Smooth muscle cell (in vitro differentiated cells): ENCODE results near the gene MTCL1. TPM values are rescaled to one million over a fixed set of nuclear protein-coding genes. Genes with fewer than 3 reads are reported as not detected.

Experiments used
- DNase-seq: peaks from one replicate; lab custom pipeline; 2025; ENCODE audit not compliant: unreplicated experiment; lab: John Stamatoyannopoulos, UW
- H2AFZ ChIP-seq: fragments of 200-600 bp; sonication (generic); 2 replicates; pipeline ENCODE4 v1.6.0; 2016; ENCODE audit warnings: antibody characterized with exemption, low read depth, mild to moderate bottlenecking
- H3F3A ChIP-seq: fragments of 200-600 bp; sonication (generic); 2 replicates; pipeline ENCODE4 v1.6.0; 2017; ENCODE audit warnings: antibody characterized with exemption, low read depth
- H3K27ac ChIP-seq: fragments of 200-600 bp; sonication (generic); 2 replicates; pipeline ENCODE4 v1.5.1; 2016; ENCODE audit warnings: low read depth, mild to moderate bottlenecking
- H3K27me3 ChIP-seq: fragments of 200-600 bp; sonication (generic); 2 replicates; pipeline ENCODE4 v1.6.1; 2016; ENCODE audit warnings: low read depth, mild to moderate bottlenecking
- H3K36me3 ChIP-seq: fragments of 200-600 bp; sonication (generic); 2 replicates; pipeline ENCODE4 v1.5.1; 2016; ENCODE audit warnings: low read depth
- H3K4me1 ChIP-seq: fragments of 200-600 bp; sonication (generic); 2 replicates; pipeline ENCODE4 v1.5.1; 2016; ENCODE audit warnings: low read depth
- H3K4me2 ChIP-seq: fragments of 200-600 bp; sonication (generic); 2 replicates; pipeline ENCODE4 v1.6.0; 2016; ENCODE audit warnings: mild to moderate bottlenecking
- H3K4me3 ChIP-seq: fragments of 200-600 bp; sonication (generic); 2 replicates; pipeline ENCODE4 v1.5.1; 2016; ENCODE audit warnings: mild to moderate bottlenecking
- H3K79me2 ChIP-seq: fragments of 200-600 bp; sonication (generic); 2 replicates; pipeline ENCODE4 v1.6.0; 2016; ENCODE audit warnings: low read depth, mild to moderate bottlenecking
- H3K9ac ChIP-seq: fragments of 200-600 bp; sonication (generic); 2 replicates; pipeline ENCODE4 v1.6.0; 2016; ENCODE audit warnings: low read depth
- H3K9me3 ChIP-seq: fragments of 200-600 bp; sonication (generic); replicated peaks from 2 replicates; pipeline ENCODE4 v1.5.1; 2016; ENCODE audit warnings: low read depth
- H4K20me1 ChIP-seq: fragments of 200-600 bp; sonication (generic); 2 replicates; pipeline ENCODE4 v1.6.0; 2016; ENCODE audit warnings: low read depth
- CTCF ChIP-seq: fragments of 200-600 bp; sonication (generic); IDR thresholded peaks from 2 replicates; pipeline ENCODE4 v1.5.1; 2017; ENCODE audit warnings: borderline replicate concordance, mild to moderate bottlenecking, antibody characterized with exemption; ENCODE audit not compliant: insufficient read depth, poor library complexity, severe bottlenecking
- WGBS: methylation state at CpG from one replicate; pipeline ENCODE4 v1.1.7; 2016; ENCODE audit warnings: low lambda C conversion rate; 5-methylcytosine and 5-hydroxymethylcytosine counted together
- polyA plus RNA-seq: library from polyadenylated mRNA; unstranded; fragments of >200 nt; fragmentation: Nextera tagmentation; extraction: Ambion mirVana; gene quantifications from 2 replicates; pipeline ENCODE4 v1.2.1, GENCODE V29; 2016
- total RNA-seq: library from RNA; depleted of rRNA; stranded (reverse); fragments of >200 nt; gene quantifications from 2 replicates; pipeline ENCODE4 v1.2.3, GENCODE V29; 2014

Gene MTCL1
- total and polyA plus RNA-seq, 2 experiments from 2014 or later, result 5.5 to 15.2 TPM

GRCh38 chr18:8863427-8863826, 158.1 kb downstream of the MTCL1 start:
- Histone ChIP-seq H3K27ac (no peak overlapping the region), H2AFZ (no peak overlapping the region), H3K36me3 (no peaks in the 10 kb centered on the region), H4K20me1 (no peaks in the 10 kb centered on the region), H3K27me3 (no peaks in the 10 kb centered on the region), H3K79me2 (no peaks in the 10 kb centered on the region), H3K4me1 (no peaks in the 10 kb centered on the region), H3F3A (no peaks in the 10 kb centered on the region), H3K4me3 (no peak overlapping the region), H3K9ac (no peak overlapping the region), H3K9me3 (no peaks in the 10 kb centered on the region), H3K4me2 (no peak overlapping the region)
- no peak for DNase-seq
- no peak for TF ChIP-seq CTCF
- WGBS, result 97% methylated on average over 3 of the region's 3 CpGs

- Histone ChIP-seq H3K36me3 (no peaks in the 10 kb centered on the region), H3F3A (no peaks in the 10 kb centered on the region), H3K9ac (no peak overlapping the region), H3K27ac (no peak overlapping the region), H3K4me3 (no peak overlapping the region), H3K27me3 (no peaks in the 10 kb centered on the region), H3K4me1 (no peaks in the 10 kb centered on the region), H3K4me2 (no peak overlapping the region), H4K20me1 (no peaks in the 10 kb centered on the region), H3K9me3 (no peaks in the 10 kb centered on the region), H3K79me2 (no peaks in the 10 kb centered on the region), H2AFZ (no peak overlapping the region)
- TF ChIP-seq CTCF, result no peak
- 84% methylated on average over 4 of the region's 4 CpGs for WGBS
- no peak for DNase-seq
These were observed 160.6 kb downstream of the MTCL1 start for GRCh38 chr18:8865934-8866333.

- no peak for TF ChIP-seq CTCF
- no peak overlapping the region for H2AFZ ChIP-seq
- no peak for DNase-seq
- no peak overlapping the region for H3K9ac ChIP-seq
- H3K4me2 ChIP-seq, result no peak overlapping the region
- H4K20me1 ChIP-seq, result no peaks in the 10 kb centered on the region
- no peaks in the 10 kb centered on the region for H3K9me3 ChIP-seq
- H3K27me3 ChIP-seq, result no peaks in the 10 kb centered on the region
- no peaks in the 10 kb centered on the region for H3K4me1 ChIP-seq
- no peak overlapping the region for H3K27ac ChIP-seq
- no peak overlapping the region for H3K4me3 ChIP-seq
- WGBS, result 100% methylated on average over 1 of the region's 1 CpG
- H3F3A ChIP-seq, result no peaks in the 10 kb centered on the region
- no peaks in the 10 kb centered on the region for H3K36me3 ChIP-seq
- no peaks in the 10 kb centered on the region for H3K79me2 ChIP-seq
These were observed 161.3 kb downstream of the MTCL1 start for GRCh38 chr18:8866679-8867078.

- Histone ChIP-seq H3K9ac (no peak overlapping the region), H3K9me3 (no peaks in the 10 kb centered on the region), H4K20me1 (no peaks in the 10 kb centered on the region), H3K27me3 (no peaks in the 10 kb centered on the region), H3K36me3 (no peaks in the 10 kb centered on the region), H3K27ac (no peak overlapping the region), H3K79me2 (no peaks in the 10 kb centered on the region), H3K4me3 (no peak overlapping the region), H3F3A (no peaks in the 10 kb centered on the region), H2AFZ (no peak overlapping the region), H3K4me2 (no peak overlapping the region), H3K4me1 (no peaks in the 10 kb centered on the region)
- DNase-seq, result no peak
- TF ChIP-seq CTCF, result no peak
- WGBS, result 74% methylated on average over 4 of the region's 4 CpGs
These were observed 162.9 kb downstream of the MTCL1 start for GRCh38 chr18:8868276-8868675.
